COLO829 (cell line): Measurements from ENCODE around the gene CPOX.

ENCODE experiments used
- DNase-seq: peaks from one replicate; pipeline ENCODE4 v3.0.0; 2012; ENCODE audit warnings: low spot score

CPOX gene

DNA sequence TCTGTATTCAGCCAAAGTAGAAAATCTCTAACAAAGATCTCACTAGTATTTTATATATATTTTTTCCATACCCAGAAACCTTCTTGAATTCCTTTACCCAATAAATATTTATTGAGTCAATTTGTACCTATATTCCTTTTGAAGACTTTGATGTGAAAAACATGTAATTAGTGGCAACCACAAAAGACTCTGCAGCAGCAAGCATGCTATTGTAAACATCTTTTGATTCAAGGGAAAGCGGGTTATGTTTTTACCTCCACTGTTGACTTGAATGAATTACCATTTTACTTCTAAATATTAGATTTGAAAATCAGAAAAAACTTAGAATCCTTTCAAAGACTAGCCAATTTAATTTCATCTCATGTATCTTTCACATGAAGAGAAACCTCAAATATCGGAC, 59.2 kb downstream of the CPOX start:
- DNase-seq: no peak

DNA sequence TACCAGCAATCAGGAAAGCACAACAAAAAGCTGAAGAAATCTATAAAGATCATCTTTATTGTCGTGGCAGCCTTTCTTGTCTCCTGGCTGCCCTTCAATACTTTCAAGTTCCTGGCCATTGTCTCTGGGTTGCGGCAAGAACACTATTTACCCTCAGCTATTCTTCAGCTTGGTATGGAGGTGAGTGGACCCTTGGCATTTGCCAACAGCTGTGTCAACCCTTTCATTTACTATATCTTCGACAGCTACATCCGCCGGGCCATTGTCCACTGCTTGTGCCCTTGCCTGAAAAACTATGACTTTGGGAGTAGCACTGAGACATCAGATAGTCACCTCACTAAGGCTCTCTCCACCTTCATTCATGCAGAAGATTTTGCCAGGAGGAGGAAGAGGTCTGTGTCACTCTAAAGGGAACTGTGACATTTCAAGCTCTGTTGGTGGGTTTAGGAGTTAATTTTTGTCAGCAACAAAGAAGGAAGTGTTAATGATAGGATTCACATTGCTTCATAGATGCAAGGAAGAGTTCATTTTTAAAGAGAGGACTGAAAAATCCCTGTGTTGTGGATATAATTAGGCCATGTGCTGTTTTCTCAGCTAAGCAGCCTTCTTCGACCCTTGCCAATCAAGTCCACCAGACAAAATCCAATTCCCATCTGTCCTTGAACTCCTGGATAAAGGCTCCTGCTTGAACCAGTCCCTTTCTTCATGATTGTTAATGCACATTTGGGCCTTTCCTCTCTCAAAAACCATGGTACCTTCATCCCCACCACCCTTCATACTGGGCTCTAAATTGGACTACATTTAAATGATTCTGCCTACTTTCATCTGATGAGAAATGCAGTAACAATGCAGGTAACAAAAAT, 60.5 kb downstream of the CPOX start:
- no peak for DNase-seq

DNA sequence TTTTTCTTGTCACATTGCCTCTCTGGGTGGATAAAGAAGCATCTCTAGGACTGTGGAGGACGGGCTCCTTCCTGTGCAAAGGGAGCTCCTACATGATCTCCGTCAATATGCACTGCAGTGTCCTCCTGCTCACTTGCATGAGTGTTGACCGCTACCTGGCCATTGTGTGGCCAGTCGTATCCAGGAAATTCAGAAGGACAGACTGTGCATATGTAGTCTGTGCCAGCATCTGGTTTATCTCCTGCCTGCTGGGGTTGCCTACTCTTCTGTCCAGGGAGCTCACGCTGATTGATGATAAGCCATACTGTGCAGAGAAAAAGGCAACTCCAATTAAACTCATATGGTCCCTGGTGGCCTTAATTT, 61.2 kb downstream of the CPOX start:
- DNase-seq: no peak

DNA sequence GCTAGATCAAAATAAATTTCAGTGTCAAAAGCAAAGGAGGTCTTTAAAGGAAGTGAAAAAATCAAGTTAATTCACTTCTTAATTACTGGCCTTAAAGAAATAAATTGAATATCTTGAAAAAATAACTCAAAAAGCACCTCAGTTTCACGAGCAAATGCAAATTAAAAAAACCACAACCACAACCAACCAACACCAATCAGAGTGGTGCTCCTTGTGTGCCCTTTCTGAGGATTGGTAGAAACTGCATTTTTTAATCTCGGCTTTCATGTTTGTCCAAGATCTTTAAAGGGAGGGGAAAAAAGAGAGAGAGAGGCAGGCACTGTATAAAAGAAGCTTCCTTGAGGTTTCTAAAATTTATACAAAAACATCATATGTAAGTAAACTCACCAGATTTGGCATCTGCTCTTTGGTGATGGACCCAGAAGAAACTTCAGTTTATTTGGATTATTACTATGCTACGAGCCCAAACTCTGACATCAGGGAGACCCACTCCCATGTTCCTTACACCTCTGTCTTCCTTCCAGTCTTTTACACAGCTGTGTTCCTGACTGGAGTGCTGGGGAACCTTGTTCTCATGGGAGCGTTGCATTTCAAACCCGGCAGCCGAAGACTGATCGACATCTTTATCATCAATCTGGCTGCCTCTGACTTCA, 61.7 kb downstream of the CPOX start, which contains the start of gene GPR15:
Gene GPR15 (plus strand): TSS at position 357 of the 653 bp plus-strand sequence. CDS start 56 bp downstream, at position 413.
- DNase-seq: no peak

DNA sequence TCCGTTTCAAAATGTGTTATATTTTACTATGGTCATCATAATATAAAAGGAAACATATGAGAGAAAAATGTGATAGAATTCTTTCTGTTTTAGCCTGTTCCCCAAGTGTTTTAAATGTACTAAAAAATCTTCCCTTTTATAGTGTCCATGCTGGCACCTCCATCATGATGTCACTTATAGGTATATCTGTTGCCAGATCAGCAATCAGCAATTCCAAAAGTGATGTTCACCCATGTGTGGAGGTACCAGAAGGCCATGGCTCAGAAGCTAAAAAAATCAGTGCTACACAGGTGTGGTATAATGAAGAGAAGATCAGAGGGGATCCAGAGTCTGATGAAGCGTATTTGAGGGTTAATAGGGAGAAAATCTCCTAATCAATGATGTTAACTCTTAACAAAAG, 62.7 kb downstream of the CPOX start:
- no peak for DNase-seq

DNA sequence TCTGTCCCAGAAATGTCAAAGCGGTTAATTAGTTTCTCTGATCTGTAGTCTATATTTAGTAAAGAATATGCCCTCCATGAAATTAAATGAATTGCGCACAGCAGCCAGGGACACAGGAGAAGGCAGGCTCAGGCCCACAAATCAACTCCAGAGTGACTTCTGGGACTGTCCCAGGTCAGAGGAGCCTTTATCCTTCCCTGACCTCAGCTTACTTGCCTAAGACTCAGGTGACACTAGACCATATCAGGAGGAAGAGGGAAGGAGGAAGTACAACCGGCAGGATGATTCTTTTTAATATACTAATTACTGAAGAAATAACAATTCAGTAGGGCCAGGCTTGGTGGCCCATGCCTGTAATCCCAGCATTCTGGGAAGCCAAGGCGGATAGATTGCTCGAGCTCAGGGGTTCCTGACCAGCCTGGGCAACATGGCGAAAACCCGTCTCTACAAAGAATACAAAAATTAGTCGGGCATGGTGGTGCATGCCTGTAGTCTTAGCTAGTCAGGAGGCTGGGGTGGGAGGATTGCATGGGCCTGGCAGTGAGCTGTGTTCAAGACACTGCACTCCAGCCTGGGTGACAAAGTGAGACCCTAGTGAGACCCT, 63.5 kb downstream of the CPOX start:
- DNase-seq: no peak
